A673 (cell line): Measurements from ENCODE around the gene MARCHF7. TPM values are rescaled to one million over a fixed set of nuclear protein-coding genes. Genes with fewer than 3 reads are reported as not detected.
"Not testable (repeated sequence)": the region's sequence is repeated elsewhere in the genome, so short reads cannot be mapped to it uniquely, and the experiment has no call there.

Experiments
- BruUV-seq: library from RNA; stranded (reverse); fragments of 400-500 nt; replicated peaks from 2 replicates; lab custom pipeline; 2021; lab: Mats Ljungman, UMichigan
- CTCF ChIA-PET: fragments of 300-600 bp; sonication (Branson Sonifier 250); formaldehyde crosslinking; loops from one replicate; lab custom pipeline; 2022; ENCODE audit warnings: antibody characterized with exemption; lab: Charles Lee
- POLR2A ChIA-PET: fragments of 300-600 bp; sonication (Branson Sonifier 250); formaldehyde crosslinking; loops from one replicate; lab custom pipeline; 2022; ENCODE audit warnings: antibody characterized with exemption; ENCODE audit not compliant: low non-redundant PET; lab: Charles Lee
- DNase-seq: peaks from one replicate; pipeline ENCODE4 v3.0.0-alpha.2; 2015; ENCODE audit warnings: low spot score
- H3K27ac ChIP-seq: fragments of 200-600 bp; sonication (generic); 2 replicates; pipeline ENCODE4 v1.5.1; 2016; ENCODE audit warnings: mixed run types, low read depth, mild to moderate bottlenecking, mixed read lengths, antibody characterized with exemption, low read length; ENCODE audit not compliant: poor library complexity, severe bottlenecking
- H3K27me3 ChIP-seq: fragments of 200-600 bp; sonication (generic); replicated peaks from 2 replicates; pipeline ENCODE4 v1.6.1; 2017; ENCODE audit warnings: mixed run types, low read depth, mild to moderate bottlenecking, mixed read lengths, antibody characterized with exemption, low read length; ENCODE audit not compliant: insufficient read depth, poor library complexity
- H3K36me3 ChIP-seq: fragments of 200-600 bp; sonication (generic); 2 replicates; pipeline ENCODE4 v1.6.1; 2016; ENCODE audit warnings: mixed run types, mild to moderate bottlenecking, mixed read lengths, antibody characterized with exemption, low read length; ENCODE audit not compliant: insufficient read depth, poor library complexity, severe bottlenecking
- H3K4me1 ChIP-seq: fragments of 200-600 bp; sonication (generic); 2 replicates; pipeline ENCODE4 v1.6.1; 2017; ENCODE audit warnings: mixed run types, mild to moderate bottlenecking, mixed read lengths, antibody characterized with exemption, low read length; ENCODE audit not compliant: insufficient read depth, poor library complexity, severe bottlenecking
- H3K4me3 ChIP-seq: fragments of 200-600 bp; sonication (generic); 2 replicates; pipeline ENCODE4 v1.5.1; 2016; ENCODE audit warnings: low read depth, mixed run types, mild to moderate bottlenecking, mixed read lengths, low read length; ENCODE audit not compliant: poor library complexity, severe bottlenecking
- H3K9me3 ChIP-seq: fragments of 200-600 bp; sonication (generic); 2 replicates; pipeline ENCODE4 v1.6.1; 2016; ENCODE audit warnings: mixed run types, low read depth, mild to moderate bottlenecking, mixed read lengths, antibody characterized with exemption, low read length; ENCODE audit not compliant: poor library complexity, severe bottlenecking
- EZH2 ChIP-seq: fragments of 200-600 bp; sonication (generic); IDR thresholded peaks from 2 replicates; pipeline ENCODE4 v1.6.1; 2017; ENCODE audit warnings: borderline replicate concordance, low read depth, mild to moderate bottlenecking, mixed read lengths, antibody characterized with exemption, low read length; ENCODE audit not compliant: poor library complexity, severe bottlenecking
- intact Hi-C: fragments of 100-400 bp; cut with micrococcal nuclease; formaldehyde crosslinking; loops from one replicate; pipeline ENCODE4 v1.10.0; 2022; ENCODE audit not compliant: unreplicated experiment
- total RNA-seq: library from RNA; stranded (reverse); gene quantifications from 2 replicates; pipeline ENCODE4 v1.2.3, GENCODE V29; 2021
- TF ChIP-seq, protein P1 (sequence below): fragments of 300-800, 200-600 bp; sonication (generic); conservative IDR thresholded peaks from 2 replicates; pipeline ENCODE4 v1.5.1; 2017; ENCODE audit warnings: low read depth, mild to moderate bottlenecking, antibody characterized with exemption, low read length, moderate library complexity, mixed read lengths

Gene MARCHF7
- total RNA-seq, 1 experiment from 2014 or later: 94.9 TPM

- Histone ChIP-seq H3K27me3 (no peaks in the 10 kb centered on the region), H3K27ac (no peak overlapping the region), H3K36me3 (peaks cover 60% of the 10 kb centered on the region), H3K4me1 (no peaks in the 10 kb centered on the region), H3K4me3 (no peak overlapping the region), H3K9me3 (no peaks in the 10 kb centered on the region)
- TF ChIP-seq EZH2: no peak
- TF ChIP-seq, protein P1, sequence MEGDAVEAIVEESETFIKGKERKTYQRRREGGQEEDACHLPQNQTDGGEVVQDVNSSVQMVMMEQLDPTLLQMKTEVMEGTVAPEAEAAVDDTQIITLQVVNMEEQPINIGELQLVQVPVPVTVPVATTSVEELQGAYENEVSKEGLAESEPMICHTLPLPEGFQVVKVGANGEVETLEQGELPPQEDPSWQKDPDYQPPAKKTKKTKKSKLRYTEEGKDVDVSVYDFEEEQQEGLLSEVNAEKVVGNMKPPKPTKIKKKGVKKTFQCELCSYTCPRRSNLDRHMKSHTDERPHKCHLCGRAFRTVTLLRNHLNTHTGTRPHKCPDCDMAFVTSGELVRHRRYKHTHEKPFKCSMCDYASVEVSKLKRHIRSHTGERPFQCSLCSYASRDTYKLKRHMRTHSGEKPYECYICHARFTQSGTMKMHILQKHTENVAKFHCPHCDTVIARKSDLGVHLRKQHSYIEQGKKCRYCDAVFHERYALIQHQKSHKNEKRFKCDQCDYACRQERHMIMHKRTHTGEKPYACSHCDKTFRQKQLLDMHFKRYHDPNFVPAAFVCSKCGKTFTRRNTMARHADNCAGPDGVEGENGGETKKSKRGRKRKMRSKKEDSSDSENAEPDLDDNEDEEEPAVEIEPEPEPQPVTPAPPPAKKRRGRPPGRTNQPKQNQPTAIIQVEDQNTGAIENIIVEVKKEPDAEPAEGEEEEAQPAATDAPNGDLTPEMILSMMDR: no peak
- POLR2A ChIA-PET: no interaction called here
- intact Hi-C loops: no loop called here
- no TSS peak for BruUV-seq
- DNase-seq: peak; percentile 11
- CTCF ChIA-PET: no interaction called here
These were observed 26.4 kb downstream of the MARCHF7 start for GRCh38 chr2:159738509-159739390.

- intact Hi-C loops: no loop called here
- no peaks in the 10 kb centered on the region for H3K9me3 ChIP-seq
- no peak for DNase-seq
- no peaks in the 10 kb centered on the region for H3K4me1 ChIP-seq
- TF ChIP-seq EZH2: no peak
- TF ChIP-seq, protein P1: no peak
- no TSS peak for BruUV-seq
- ChIA-PET CTCF (no interaction called here), POLR2A (no interaction called here)
- H3K27ac ChIP-seq: no peak overlapping the region
- H3K27me3 ChIP-seq: no peaks in the 10 kb centered on the region
- no peak overlapping the region for H3K4me3 ChIP-seq
- H3K36me3 ChIP-seq: peaks cover 45% of the 10 kb centered on the region
These were observed 30.5 kb downstream of the MARCHF7 start for GRCh38 chr2:159742846-159743245.

DNA sequence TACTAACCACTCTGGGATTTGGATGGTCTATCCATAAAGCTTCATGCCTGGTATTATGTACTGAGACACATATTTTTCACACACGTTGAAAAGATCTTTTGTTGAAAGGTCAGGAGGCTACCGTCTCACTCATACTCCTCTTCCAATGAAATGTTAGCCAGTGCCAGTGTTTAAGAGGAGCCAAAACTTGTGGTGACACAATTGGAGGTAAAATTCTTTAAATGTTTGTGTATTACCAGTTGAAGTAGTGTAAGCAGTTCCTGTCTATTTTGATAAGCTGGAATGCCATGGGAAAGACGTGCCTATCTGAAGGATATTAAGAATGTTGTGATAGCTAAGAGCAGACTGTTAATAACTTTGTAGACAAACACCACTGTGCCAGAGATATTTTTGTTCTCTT lies 32.1 kb downstream of the MARCHF7 start:
- Histone ChIP-seq H3K4me3 (no peak overlapping the region), H3K4me1 (no peaks in the 10 kb centered on the region), H3K27me3 (no peaks in the 10 kb centered on the region), H3K36me3 (peaks cover 58% of the 10 kb centered on the region), H3K27ac (no peak overlapping the region), H3K9me3 (no peaks in the 10 kb centered on the region)
- DNase-seq: peak; percentile 39
- TF ChIP-seq, protein P1: no peak
- TF ChIP-seq EZH2: no peak
- no TSS peak for BruUV-seq
- intact Hi-C loops: no loop called here
- ChIA-PET POLR2A (no interaction called here), CTCF (no interaction called here)

DNA sequence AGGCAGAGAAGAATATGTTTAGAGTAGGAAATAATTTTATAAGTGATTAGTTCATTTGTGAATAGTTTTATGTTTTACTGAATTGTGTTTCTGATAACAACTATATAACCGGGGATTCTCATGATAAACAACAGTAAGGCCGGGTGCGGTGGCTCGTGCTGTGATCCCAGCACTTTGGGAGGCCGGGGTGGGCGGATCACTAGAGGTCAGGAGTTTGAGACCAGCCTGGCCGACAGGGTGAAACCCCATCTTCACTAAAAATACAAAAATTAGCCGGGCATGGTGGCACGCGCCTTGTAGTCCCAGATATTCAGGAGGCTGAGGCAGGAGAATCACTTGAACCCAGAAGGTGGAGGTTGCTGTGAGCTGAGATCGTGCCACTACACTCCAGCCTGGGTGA lies 32.9 kb downstream of the MARCHF7 start:
- CTCF ChIA-PET, H3K27ac ChIP-seq, H3K4me1 ChIP-seq, POLR2A ChIA-PET, DNase-seq, BruUV-seq, intact Hi-C loops, H3K27me3 ChIP-seq, H3K9me3 ChIP-seq, H3K4me3 ChIP-seq: not testable (repeated sequence)
- peaks cover 66% of the 10 kb centered on the region for H3K36me3 ChIP-seq
